Endodermal cell (in vitro differentiated cells): ENCODE data around the gene TRPM3. TPM values are rescaled to one million over a fixed set of nuclear protein-coding genes. Genes with fewer than 3 reads are reported as not detected.

Source experiments
- DNase-seq: peaks from one replicate; pipeline ENCODE4 v3.0.0-alpha.2; 2017
- H3K27ac ChIP-seq: 2 replicates; pipeline ENCODE4 v1.5.1; 2013; ENCODE audit warnings: mild to moderate bottlenecking, low read depth, low read length, moderate library complexity
- H3K27me3 ChIP-seq: 2 replicates; pipeline ENCODE4 v1.6.1; 2013; ENCODE audit warnings: mild to moderate bottlenecking, low read length, moderate library complexity; ENCODE audit not compliant: insufficient read depth, control insufficient read depth, poor library complexity, severe bottlenecking
- H3K36me3 ChIP-seq: 2 replicates; pipeline ENCODE4 v1.7.0; 2013; ENCODE audit warnings: mild to moderate bottlenecking, low read length, moderate library complexity; ENCODE audit not compliant: control insufficient read depth, insufficient read depth
- H3K4me1 ChIP-seq: one replicate; pipeline ENCODE4 v1.7.0; 2013; ENCODE audit warnings: low read length; ENCODE audit not compliant: control insufficient read depth, insufficient read depth
- H3K4me3 ChIP-seq: 2 replicates; pipeline ENCODE4 v1.5.1; 2013; ENCODE audit warnings: mild to moderate bottlenecking, low read length, moderate library complexity
- H3K9ac ChIP-seq: 2 replicates; pipeline ENCODE4 v1.6.1; 2013; ENCODE audit warnings: mild to moderate bottlenecking, low read length, moderate library complexity; ENCODE audit not compliant: poor library complexity, severe bottlenecking; ENCODE audit errors: extremely low read depth
- H3K9me3 ChIP-seq: 2 replicates; pipeline ENCODE4 v1.6.1; 2013; ENCODE audit warnings: mild to moderate bottlenecking, low read length, moderate library complexity; ENCODE audit not compliant: control insufficient read depth
- H3K27ac Mint-ChIP-seq: 2 replicates; pipeline ENCODE4 v1.8.0; 2020; ENCODE audit warnings: mixed read lengths
- H3K27me3 Mint-ChIP-seq: 2 replicates; pipeline ENCODE4 v1.8.0; 2021; ENCODE audit warnings: mild to moderate bottlenecking, mixed read lengths; ENCODE audit not compliant: insufficient read depth
- H3K36me3 Mint-ChIP-seq: 2 replicates; pipeline ENCODE4 v1.8.0; 2020; ENCODE audit warnings: low read depth, mixed read lengths
- H3K4me1 Mint-ChIP-seq: 2 replicates; pipeline ENCODE4 v1.8.0; 2020; ENCODE audit warnings: mixed read lengths
- H3K4me3 Mint-ChIP-seq: 2 replicates; pipeline ENCODE4 v1.8.0; 2020; ENCODE audit warnings: mild to moderate bottlenecking, moderate library complexity, mixed read lengths
- H3K9me3 Mint-ChIP-seq: 2 replicates; pipeline ENCODE4 v1.8.0; 2020; ENCODE audit warnings: mild to moderate bottlenecking, mixed read lengths
- CTCF ChIP-seq: fragments of 200-600 bp; sonication (generic); conservative IDR thresholded peaks from 2 replicates; pipeline ENCODE4 v1.5.0; 2021; ENCODE audit warnings: antibody characterized with exemption, mild to moderate bottlenecking
- WGBS, 2 experiments: methylation state at CpG; one replicate each; pipeline versions ENCODE4 v1.1.5 to v1.1.7; 2013; ENCODE audit warnings: missing lambda C conversion rate in 2 of 2, mixed read lengths in 1 of 2; ENCODE audit not compliant: insufficient coverage in 1 of 2, insufficient read length in 1 of 2; 5-methylcytosine and 5-hydroxymethylcytosine counted together
- total RNA-seq, 2 donors: library from RNA; stranded (reverse); fragmentation: NEBNext Ultra II Directional in 1 of 2; extraction: Animal tissue kit (Norgen Biotek cat#: 25700) in 1 of 2; gene quantifications; 2 replicates in 1 of 2; 3 replicates in 1 of 2; pipeline ENCODE4 v1.2.1, GENCODE V29; 2021

TRPM3 gene
- total RNA-seq, 2 donors from 2014 or later, result 1.8 to 2.5 TPM

- WGBS, 2 experiments, result 91% methylated on average over 1 to 3 of the region's 3 CpGs
- H3K4me3 Mint-ChIP-seq, result no peak overlapping the region
- H3K27me3 Mint-ChIP-seq, result no peaks in the 10 kb centered on the region
- H3K9me3 ChIP-seq, result peaks cover 10% of the 10 kb centered on the region
- H3K27me3 ChIP-seq, result no peaks in the 10 kb centered on the region
- TF ChIP-seq CTCF, result no peak
- no peak overlapping the region for H3K27ac ChIP-seq
- H3K9me3 Mint-ChIP-seq, result peaks cover 13% of the 10 kb centered on the region
- no peaks in the 10 kb centered on the region for H3K36me3 ChIP-seq
- H3K9ac ChIP-seq, result no peak overlapping the region
- no peak overlapping the region for H3K27ac Mint-ChIP-seq
- no peak overlapping the region for H3K4me3 ChIP-seq
- H3K36me3 Mint-ChIP-seq, result peaks cover 2% of the 10 kb centered on the region
- H3K4me1 ChIP-seq, result no peaks in the 10 kb centered on the region
- DNase-seq, result no peak
- H3K4me1 Mint-ChIP-seq, result no peaks in the 10 kb centered on the region
Measured at GRCh38 chr9:71010258-71010657, 111.2 kb downstream of the TRPM3 start.

DNA sequence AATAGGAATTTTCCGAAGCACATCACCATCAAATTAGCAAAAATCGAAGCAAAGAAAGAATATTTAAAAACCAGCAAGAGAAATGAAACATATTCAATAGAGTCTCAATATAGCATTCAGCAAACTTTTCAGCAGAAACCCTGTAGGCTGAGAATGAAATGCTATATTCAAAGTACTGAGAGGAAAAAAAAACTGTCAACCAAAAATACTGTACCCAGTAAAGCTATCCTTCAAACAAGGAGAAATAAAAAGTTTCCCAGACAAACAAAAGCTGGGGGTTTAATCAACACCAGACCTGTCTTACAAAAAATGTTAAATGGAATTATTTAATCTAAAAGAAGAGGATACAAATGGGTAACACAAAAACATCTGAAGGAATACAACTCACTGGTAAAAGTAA, 116.0 kb downstream of the TRPM3 start:
- Histone ChIP-seq H3K9me3 (peaks cover 25% of the 10 kb centered on the region), H3K9ac (no peak overlapping the region), H3K4me3 (peak overlapping the region; percentile 10), H3K27ac (no peak overlapping the region), H3K27me3 (no peaks in the 10 kb centered on the region), H3K4me1 (no peaks in the 10 kb centered on the region), H3K36me3 (no peaks in the 10 kb centered on the region)
- DNase-seq, result no peak
- Mint-ChIP-seq H3K9me3 (peaks cover 31% of the 10 kb centered on the region), H3K4me1 (peaks cover 3% of the 10 kb centered on the region), H3K4me3 (no peak overlapping the region), H3K27me3 (no peaks in the 10 kb centered on the region), H3K36me3 (peaks cover 2% of the 10 kb centered on the region), H3K27ac (no peak overlapping the region)
- TF ChIP-seq CTCF, result no peak
- WGBS, 2 experiments, result 81 to 100% methylated on average over 1 to 2 of the region's 2 CpGs

DNA sequence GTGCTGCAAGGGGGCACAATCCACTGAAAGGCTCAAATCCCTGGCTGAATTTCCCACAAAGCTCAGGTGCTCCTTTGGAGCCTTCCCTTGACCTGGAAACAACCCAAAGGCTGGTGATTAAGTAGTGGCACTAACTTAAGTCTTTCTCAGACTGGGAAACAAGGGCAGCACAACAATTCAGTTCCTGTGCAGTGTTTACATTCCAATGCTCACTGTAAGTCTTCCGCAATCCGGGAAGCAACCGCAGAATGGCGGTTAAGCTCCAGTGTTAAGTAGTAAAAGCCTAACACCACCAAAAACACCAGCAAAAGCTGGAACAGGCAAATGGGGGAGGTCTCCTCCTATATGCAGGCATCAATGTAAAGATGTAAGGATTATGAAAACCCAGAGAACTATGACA, 117.2 kb downstream of the TRPM3 start:
- no peak overlapping the region for H3K27ac ChIP-seq
- WGBS, 2 experiments, result 98% methylated on average over 4 of the region's 4 CpGs; no CpG with 5 or more reads in 1 of the 2 experiments
- no peaks in the 10 kb centered on the region for H3K36me3 ChIP-seq
- H3K4me3 ChIP-seq, result no peak overlapping the region
- H3K9ac ChIP-seq, result no peak overlapping the region
- peaks cover 25% of the 10 kb centered on the region for H3K9me3 ChIP-seq
- Mint-ChIP-seq H3K9me3 (peaks cover 31% of the 10 kb centered on the region), H3K36me3 (peaks cover 2% of the 10 kb centered on the region), H3K27ac (no peak overlapping the region), H3K4me1 (peaks cover 9% of the 10 kb centered on the region), H3K27me3 (no peaks in the 10 kb centered on the region), H3K4me3 (no peak overlapping the region)
- H3K27me3 ChIP-seq, result no peaks in the 10 kb centered on the region
- no peak for DNase-seq
- H3K4me1 ChIP-seq, result no peaks in the 10 kb centered on the region
- TF ChIP-seq CTCF, result no peak
